Smooth muscle cell (in vitro differentiated cells): ENCODE measurements around the gene ASF1B. TPM values are rescaled to one million over a fixed set of nuclear protein-coding genes. Genes with fewer than 3 reads are reported as not detected.

Experiments
- DNase-seq: peaks from one replicate; lab custom pipeline; 2025; ENCODE audit not compliant: unreplicated experiment; lab: John Stamatoyannopoulos, UW
- H2AFZ ChIP-seq: fragments of 200-600 bp; sonication (generic); 2 replicates; pipeline ENCODE4 v1.6.0; 2016; ENCODE audit warnings: antibody characterized with exemption, low read depth, mild to moderate bottlenecking
- H3F3A ChIP-seq: fragments of 200-600 bp; sonication (generic); 2 replicates; pipeline ENCODE4 v1.6.0; 2017; ENCODE audit warnings: antibody characterized with exemption, low read depth
- H3K27ac ChIP-seq: fragments of 200-600 bp; sonication (generic); 2 replicates; pipeline ENCODE4 v1.5.1; 2016; ENCODE audit warnings: low read depth, mild to moderate bottlenecking
- H3K27me3 ChIP-seq: fragments of 200-600 bp; sonication (generic); 2 replicates; pipeline ENCODE4 v1.6.1; 2016; ENCODE audit warnings: low read depth, mild to moderate bottlenecking
- H3K36me3 ChIP-seq: fragments of 200-600 bp; sonication (generic); 2 replicates; pipeline ENCODE4 v1.5.1; 2016; ENCODE audit warnings: low read depth
- H3K4me1 ChIP-seq: fragments of 200-600 bp; sonication (generic); 2 replicates; pipeline ENCODE4 v1.5.1; 2016; ENCODE audit warnings: low read depth
- H3K4me2 ChIP-seq: fragments of 200-600 bp; sonication (generic); 2 replicates; pipeline ENCODE4 v1.6.0; 2016; ENCODE audit warnings: mild to moderate bottlenecking
- H3K4me3 ChIP-seq: fragments of 200-600 bp; sonication (generic); 2 replicates; pipeline ENCODE4 v1.5.1; 2016; ENCODE audit warnings: mild to moderate bottlenecking
- H3K79me2 ChIP-seq: fragments of 200-600 bp; sonication (generic); 2 replicates; pipeline ENCODE4 v1.6.0; 2016; ENCODE audit warnings: low read depth, mild to moderate bottlenecking
- H3K9ac ChIP-seq: fragments of 200-600 bp; sonication (generic); 2 replicates; pipeline ENCODE4 v1.6.0; 2016; ENCODE audit warnings: low read depth
- H3K9me3 ChIP-seq: fragments of 200-600 bp; sonication (generic); replicated peaks from 2 replicates; pipeline ENCODE4 v1.5.1; 2016; ENCODE audit warnings: low read depth
- H4K20me1 ChIP-seq: fragments of 200-600 bp; sonication (generic); 2 replicates; pipeline ENCODE4 v1.6.0; 2016; ENCODE audit warnings: low read depth
- CTCF ChIP-seq: fragments of 200-600 bp; sonication (generic); IDR thresholded peaks from 2 replicates; pipeline ENCODE4 v1.5.1; 2017; ENCODE audit warnings: borderline replicate concordance, mild to moderate bottlenecking, antibody characterized with exemption; ENCODE audit not compliant: insufficient read depth, poor library complexity, severe bottlenecking
- WGBS: methylation state at CpG from one replicate; pipeline ENCODE4 v1.1.7; 2016; ENCODE audit warnings: low lambda C conversion rate; 5-methylcytosine and 5-hydroxymethylcytosine counted together
- polyA plus RNA-seq: library from polyadenylated mRNA; unstranded; fragments of >200 nt; fragmentation: Nextera tagmentation; extraction: Ambion mirVana; gene quantifications from 2 replicates; pipeline ENCODE4 v1.2.1, GENCODE V29; 2016
- total RNA-seq: library from RNA; depleted of rRNA; stranded (reverse); fragments of >200 nt; gene quantifications from 2 replicates; pipeline ENCODE4 v1.2.3, GENCODE V29; 2014

The ASF1B gene
- total and polyA plus RNA-seq, 2 experiments from 2014 or later = 11.3 to 13.4 TPM

- Histone ChIP-seq H4K20me1 (no peaks in the 10 kb centered on the region), H3K9ac (no peak within 1 kb of the TSS), H3K79me2 (peaks cover 7% of the 10 kb centered on the region), H3K36me3 (no peaks in the 10 kb centered on the region), H3K27me3 (no peaks in the 10 kb centered on the region), H3K27ac (no peak within 1 kb of the TSS), H3K4me3 (peak within 1 kb of the TSS; percentile 69), H3F3A (peaks cover 3% of the 10 kb centered on the region), H2AFZ (peak within 1 kb of the TSS; percentile 86), H3K4me2 (peak within 1 kb of the TSS; percentile 93), H3K9me3 (no peaks in the 10 kb centered on the region), H3K4me1 (peaks cover 12% of the 10 kb centered on the region)
- TF ChIP-seq CTCF = no peak
- 10% methylated on average over 25 of the region's 51 CpGs for WGBS
- DNase-seq = no peak
Measured at GRCh38 chr19:14072535-14073260, 63.7 kb downstream of the ASF1B start, which contains the start of gene MISP3. MISP3 (plus strand) TSS chr19:14072786; CDS start chr19:14073310, 524 bp downstream.

GRCh38 chr19:14070268-14071050 lies 65.9 kb downstream of the ASF1B start:
- 94% methylated on average over 43 of the region's 43 CpGs for WGBS

More at GRCh38 chr19:14070268-14071050, 65.9 kb downstream of the ASF1B start:
- no peak overlapping the region for H3K4me2 ChIP-seq
- H3K79me2 ChIP-seq = no peaks in the 10 kb centered on the region
- no peak for TF ChIP-seq CTCF
- H3K4me3 ChIP-seq = no peak overlapping the region
- H3K9ac ChIP-seq = no peak overlapping the region
- H3K27me3 ChIP-seq = no peaks in the 10 kb centered on the region
- peaks cover 12% of the 10 kb centered on the region for H3K4me1 ChIP-seq
- H3K27ac ChIP-seq = no peak overlapping the region
- no peaks in the 10 kb centered on the region for H3K9me3 ChIP-seq
- H2AFZ ChIP-seq = no peak overlapping the region
- no peaks in the 10 kb centered on the region for H3K36me3 ChIP-seq
- no peaks in the 10 kb centered on the region for H4K20me1 ChIP-seq
- peaks cover 3% of the 10 kb centered on the region for H3F3A ChIP-seq
- DNase-seq = no peak

Other genes with a start within 250 kb of the ASF1B start
- 0.72 and 1.2 TPM in 2 replicates for gene BRME1, start 230.5 kb downstream of the ASF1B start, total RNA-seq
- 2.2 and 3.3 TPM in 2 replicates for gene BRME1, start 230.5 kb downstream of the ASF1B start, polyA plus RNA-seq
- gene CC2D1A, start 230.4 kb downstream of the ASF1B start, total RNA-seq = 8.0 and 9.5 TPM in 2 replicates
- gene CC2D1A, start 230.4 kb downstream of the ASF1B start, polyA plus RNA-seq = 26.3 and 28.0 TPM in 2 replicates
- 5.2 and 8.9 TPM in 2 replicates for gene PODNL1, start 198.2 kb downstream of the ASF1B start, total RNA-seq
- gene PODNL1, start 198.2 kb downstream of the ASF1B start, polyA plus RNA-seq = 34.3 and 53.9 TPM in 2 replicates
- gene DCAF15, start 184.1 kb downstream of the ASF1B start, total RNA-seq = 12.4 and 15.9 TPM in 2 replicates
- 27.0 and 30.9 TPM in 2 replicates for gene DCAF15, start 184.1 kb downstream of the ASF1B start, polyA plus RNA-seq
- gene RFX1, start 130.3 kb downstream of the ASF1B start, total RNA-seq = 0.45 and 2.2 TPM in 2 replicates
- gene RFX1, start 130.3 kb downstream of the ASF1B start, polyA plus RNA-seq = 2.2 and 2.8 TPM in 2 replicates
- gene RLN3, start 108.4 kb downstream of the ASF1B start, total RNA-seq = not detected in 2 replicates
- not detected in 2 replicates for gene RLN3, start 108.4 kb downstream of the ASF1B start, polyA plus RNA-seq
- 1.4 and 3.1 TPM in 2 replicates for gene IL27RA, start 104.8 kb downstream of the ASF1B start, total RNA-seq
- gene IL27RA, start 104.8 kb downstream of the ASF1B start, polyA plus RNA-seq = 3.8 and 7.1 TPM in 2 replicates
- gene PALM3, start 74.5 kb downstream of the ASF1B start, total RNA-seq = 1.6 TPM in 1 of 2 replicates, not detected in the other
- gene PALM3, start 74.5 kb downstream of the ASF1B start, polyA plus RNA-seq = 0.55 and 1.4 TPM in 2 replicates
- 2.4 TPM in 1 of 2 replicates, not detected in the other for gene MISP3, start 63.8 kb downstream of the ASF1B start, total RNA-seq
- gene MISP3, start 63.8 kb downstream of the ASF1B start, polyA plus RNA-seq = 0.61 and 2.0 TPM in 2 replicates
- not detected in 2 replicates for gene C19orf67, start 50.8 kb downstream of the ASF1B start, total RNA-seq
- gene C19orf67, start 50.8 kb downstream of the ASF1B start, polyA plus RNA-seq = 0.17 and 0.49 TPM in 2 replicates
- gene SAMD1, start 45.8 kb downstream of the ASF1B start, total RNA-seq = 35.0 and 46.7 TPM in 2 replicates
- gene SAMD1, start 45.8 kb downstream of the ASF1B start, polyA plus RNA-seq = 71.3 and 84.1 TPM in 2 replicates
- 20.7 and 30.3 TPM in 2 replicates for gene PRKACA, start 18.8 kb downstream of the ASF1B start, total RNA-seq
- gene PRKACA, start 18.8 kb downstream of the ASF1B start, polyA plus RNA-seq = 11.1 and 14.4 TPM in 2 replicates
- gene ADGRL1, start 69.6 kb upstream of the ASF1B start, total RNA-seq = 11.3 and 12.9 TPM in 2 replicates
- 12.7 and 15.0 TPM in 2 replicates for gene ADGRL1, start 69.6 kb upstream of the ASF1B start, polyA plus RNA-seq
- gene ADGRE5, start 244.9 kb upstream of the ASF1B start, total RNA-seq = 2.6 and 3.0 TPM in 2 replicates
- gene ADGRE5, start 244.9 kb upstream of the ASF1B start, polyA plus RNA-seq = 5.5 and 5.6 TPM in 2 replicates